HepG2 (cell line): Measurements from ENCODE around the gene STAT4. TPM values are rescaled to one million over a fixed set of nuclear protein-coding genes. Genes with fewer than 3 reads are reported as not detected.

ENCODE experiments used
- ATAC-seq: fragments of 200-7000 bp; cut with Tn5 transposase; 3 replicates; pipeline ENCODE4 v1.9.1; 2020; ENCODE audit warnings: mild to moderate bottlenecking, moderate library complexity
- BruUV-seq: library from RNA; stranded (reverse); fragments of 400-500 nt; replicated peaks from 2 replicates; lab custom pipeline; 2021; lab: Mats Ljungman, UMichigan
- CTCF ChIA-PET: fragments of 300-600 bp; formaldehyde crosslinking; extraction: SDS; loops from one replicate; lab custom pipeline; 2021; ENCODE audit warnings: low total read pairs, inconsistent platforms, low intra/inter-chr PET ratio; lab: Yijun Ruan, JAX
- POLR2A ChIA-PET: fragments of 350-600 bp; sonication (Branson Sonifier 250); formaldehyde crosslinking; loops from one replicate; lab custom pipeline; 2020; ENCODE audit warnings: antibody characterized with exemption, inconsistent platforms; lab: Yijun Ruan, JAX
- DNase-seq: peaks from one replicate; pipeline ENCODE4 v3.0.0-alpha.2; 2015; ENCODE audit warnings: low spot score
- FAIRE-seq: peaks from 3 replicates; lab custom pipeline; 2011; peaks lifted over from hg19 to GRCh38; lab: Jason Lieb, UNC
- H2AFZ ChIP-seq: one replicate; pipeline ENCODE4 v1.6.1; 2011; ENCODE audit warnings: low read length, inconsistent platforms
- H3K27ac ChIP-seq: fragments of 300-600 bp; 3 replicates; pipeline ENCODE4 v1.8.0; 2011; ENCODE audit warnings: mixed run types, mild to moderate bottlenecking, mixed read lengths, low read length, inconsistent platforms; ENCODE audit not compliant: insufficient read depth; ENCODE audit errors: extremely low read length
- H3K27me3 ChIP-seq, 2 experiments: fragments of 200-600 bp in 1 of 2; 2 replicates in 1 of 2; 3 replicates in 1 of 2; pipeline versions ENCODE4 v1.6.0 to v1.8.0; 2011; ENCODE audit warnings: low read length in 2 of 2, mild to moderate bottlenecking in 2 of 2, moderate library complexity in 2 of 2, inconsistent platforms in 1 of 2; ENCODE audit not compliant: insufficient read depth in 2 of 2, control insufficient read depth in 1 of 2
- H3K36me3 ChIP-seq, 2 experiments: fragments of 200-600 bp in 1 of 2; replicated peaks in 1 of 2; 2 replicates in 1 of 2; 3 replicates in 1 of 2; pipeline versions ENCODE4 v1.5.1 to v1.8.0; 2011; ENCODE audit warnings: low read length in 2 of 2, inconsistent platforms in 1 of 2; ENCODE audit not compliant: insufficient read depth in 2 of 2, control insufficient read depth in 1 of 2
- H3K4me1 ChIP-seq: 2 replicates; pipeline ENCODE4 v1.5.1; 2012; ENCODE audit warnings: low read length, inconsistent platforms; ENCODE audit not compliant: insufficient read depth
- H3K4me2 ChIP-seq: 2 replicates; pipeline ENCODE4 v1.6.0; 2011; ENCODE audit warnings: low read depth, low read length, inconsistent platforms
- H3K4me3 ChIP-seq, 3 experiments: fragments of 200-600 bp in 1 of 3; sonication (generic), shearing (Covaris generic) in 1 of 3; replicated peaks in 1 of 3; 2 replicates each; pipeline ENCODE4 v1.5.1; 2011 to 2016; ENCODE audit warnings: low read length in 3 of 3, inconsistent platforms in 2 of 3, low read depth in 2 of 3, mild to moderate bottlenecking in 2 of 3, control low read depth in 1 of 3, mixed read lengths in 1 of 3; ENCODE audit not compliant: insufficient read depth in 1 of 3
- H3K79me2 ChIP-seq: one replicate; pipeline ENCODE4 v1.6.1; 2011; ENCODE audit warnings: low read length, inconsistent platforms; ENCODE audit not compliant: insufficient read depth
- H3K9ac ChIP-seq: 2 replicates; pipeline ENCODE4 v1.6.0; 2011; ENCODE audit warnings: mild to moderate bottlenecking, low read depth, low read length, inconsistent platforms; ENCODE audit not compliant: insufficient read depth
- H3K9me3 ChIP-seq: 2 replicates; pipeline ENCODE4 v1.5.1; 2012; ENCODE audit warnings: mild to moderate bottlenecking, low read length
- H4K20me1 ChIP-seq: 2 replicates; pipeline ENCODE4 v1.6.0; 2011; ENCODE audit warnings: inconsistent platforms, mild to moderate bottlenecking, low read length, moderate library complexity; ENCODE audit not compliant: insufficient read depth
- CREBL2 ChIP-seq: sonication (generic); formaldehyde crosslinking; IDR thresholded peaks from 2 replicates; pipeline ENCODE4 v1.8.1; 2023; ENCODE audit warnings: missing genetic modification reagents, mild to moderate bottlenecking, borderline replicate concordance
- FIP1L1 ChIP-seq: fragments of 200-400 bp; formaldehyde crosslinking; IDR thresholded peaks from 2 replicates; pipeline ENCODE4 v1.6.1; 2018; ENCODE audit warnings: low read depth, mild to moderate bottlenecking, low read length, moderate library complexity, borderline replicate concordance; ENCODE audit not compliant: insufficient read depth
- FLYWCH1 ChIP-seq: sonication (generic); formaldehyde crosslinking; IDR thresholded peaks from 2 replicates; pipeline ENCODE4 v1.8.1; 2023; ENCODE audit warnings: mild to moderate bottlenecking, missing genetic modification reagents
- GTF2F1 ChIP-seq: fragments of 150-350 bp; IDR thresholded peaks from 2 replicates; pipeline ENCODE4 v1.6.1; 2014; ENCODE audit warnings: low read length
- LCORL ChIP-seq, 2 experiments: fragments of 450-650 bp in 1 of 2; sonication (generic) in 1 of 2; formaldehyde crosslinking in 1 of 2; IDR thresholded peaks; 2 replicates each; pipeline versions ENCODE4 v1.5.0 to v1.6.1; 2017 to 2020; ENCODE audit warnings: antibody characterized with exemption in 1 of 2, missing genetic modification reagents in 1 of 2
- MAX ChIP-seq: IDR thresholded peaks from 2 replicates; pipeline ENCODE4 v1.6.1; 2012; ENCODE audit warnings: inconsistent platforms
- NFYB ChIP-seq: sonication (generic); formaldehyde crosslinking; IDR thresholded peaks from 2 replicates; pipeline ENCODE4 v1.4.0; 2020; ENCODE audit warnings: missing genetic modification reagents
- THRA ChIP-seq: sonication (generic); formaldehyde crosslinking; IDR thresholded peaks from 2 replicates; pipeline ENCODE4 v1.4.0; 2020; ENCODE audit warnings: missing genetic modification reagents, borderline replicate concordance
- ZC3H13 ChIP-seq: sonication (generic); formaldehyde crosslinking; IDR thresholded peaks from 2 replicates; pipeline ENCODE4 v1.8.1; 2023; ENCODE audit warnings: mild to moderate bottlenecking, missing genetic modification reagents, moderate library complexity
- ZFX ChIP-seq: sonication (generic); formaldehyde crosslinking; IDR thresholded peaks from 2 replicates; pipeline ENCODE4 v1.4.0; 2020; ENCODE audit warnings: mild to moderate bottlenecking, low read depth, missing genetic modification reagents, moderate library complexity
- ZMYM2 ChIP-seq: sonication (generic); formaldehyde crosslinking; IDR thresholded peaks from 2 replicates; pipeline ENCODE4 v1.8.0; 2022; ENCODE audit warnings: mild to moderate bottlenecking, missing genetic modification reagents
- ZNF329 ChIP-seq: sonication (generic); formaldehyde crosslinking; IDR thresholded peaks from 2 replicates; pipeline ENCODE4 v1.9.0; 2021; ENCODE audit warnings: low read depth, mild to moderate bottlenecking, missing genetic modification reagents
- ZNF383 ChIP-seq: sonication (generic); formaldehyde crosslinking; IDR thresholded peaks from 2 replicates; pipeline ENCODE4 v1.4.0; 2020; ENCODE audit warnings: missing genetic modification reagents, mild to moderate bottlenecking, borderline replicate concordance
- ZNF468 ChIP-seq: sonication (generic); formaldehyde crosslinking; IDR thresholded peaks from 2 replicates; pipeline ENCODE4 v1.8.0; 2022; ENCODE audit warnings: mild to moderate bottlenecking, moderate library complexity, missing genetic modification reagents
- ZNF780A ChIP-seq: sonication (generic); formaldehyde crosslinking; IDR thresholded peaks from 2 replicates; pipeline ENCODE4 v1.8.0; 2022; ENCODE audit warnings: mild to moderate bottlenecking, missing genetic modification reagents, moderate library complexity
- ZSCAN21 ChIP-seq: sonication (generic); formaldehyde crosslinking; IDR thresholded peaks from 2 replicates; pipeline ENCODE4 v1.8.0; 2022; ENCODE audit warnings: mild to moderate bottlenecking, missing genetic modification reagents, moderate library complexity, borderline replicate concordance
- WGBS: methylation state at CpG from one replicate; pipeline ENCODE4 v1.1.6; 2017; ENCODE audit warnings: low lambda C conversion rate; 5-methylcytosine and 5-hydroxymethylcytosine counted together
- in situ Hi-C: cut with HindIII; loops from 2 replicates; pipeline ENCODE4 v1.10.0; 2017; ENCODE audit warnings: low pct_unique_long_range_greater_than_20kb; ENCODE audit not compliant: extremely low pct_ligation_motif_present
- intact Hi-C: fragments of 100-400 bp; cut with micrococcal nuclease; formaldehyde crosslinking; loops from one replicate; pipeline ENCODE4 v1.10.0; 2022; ENCODE audit not compliant: unreplicated experiment
- polyA plus RNA-seq, 8 experiments: library from polyadenylated mRNA; depleted of rRNA in 3 of 8; stranded (reverse) in 7 of 8; unstranded in 1 of 8; fragments of >200 nt; fragmentation: Illumina TruSeq in 4 of 8; extraction: Trizol in 4 of 8; gene quantifications; 2 replicates each; pipeline versions ENCODE4 v1.2.1 to v1.2.3, GENCODE V29; 2011 to 2016; ENCODE audit warnings: low read depth in 4 of 8, missing spikeins in 1 of 8, mixed read lengths in 1 of 8; ENCODE audit not compliant: insufficient read depth in 1 of 8
- total RNA-seq, 5 experiments: library from RNA; depleted of rRNA; stranded (reverse); fragments of >200 nt; fragmentation: Illumina TruSeq; extraction: Trizol; gene quantifications; 2 replicates each; pipeline ENCODE4 v1.2.3, GENCODE V29; 2016; ENCODE audit warnings: low read depth in 1 of 5

Gene STAT4
- total and polyA plus RNA-seq, 2 of the 13 experiments (the other 11 are each of a cell fraction or from before 2014, with no cell fraction given), result 0.37 TPM; not detected in 1

DNA sequence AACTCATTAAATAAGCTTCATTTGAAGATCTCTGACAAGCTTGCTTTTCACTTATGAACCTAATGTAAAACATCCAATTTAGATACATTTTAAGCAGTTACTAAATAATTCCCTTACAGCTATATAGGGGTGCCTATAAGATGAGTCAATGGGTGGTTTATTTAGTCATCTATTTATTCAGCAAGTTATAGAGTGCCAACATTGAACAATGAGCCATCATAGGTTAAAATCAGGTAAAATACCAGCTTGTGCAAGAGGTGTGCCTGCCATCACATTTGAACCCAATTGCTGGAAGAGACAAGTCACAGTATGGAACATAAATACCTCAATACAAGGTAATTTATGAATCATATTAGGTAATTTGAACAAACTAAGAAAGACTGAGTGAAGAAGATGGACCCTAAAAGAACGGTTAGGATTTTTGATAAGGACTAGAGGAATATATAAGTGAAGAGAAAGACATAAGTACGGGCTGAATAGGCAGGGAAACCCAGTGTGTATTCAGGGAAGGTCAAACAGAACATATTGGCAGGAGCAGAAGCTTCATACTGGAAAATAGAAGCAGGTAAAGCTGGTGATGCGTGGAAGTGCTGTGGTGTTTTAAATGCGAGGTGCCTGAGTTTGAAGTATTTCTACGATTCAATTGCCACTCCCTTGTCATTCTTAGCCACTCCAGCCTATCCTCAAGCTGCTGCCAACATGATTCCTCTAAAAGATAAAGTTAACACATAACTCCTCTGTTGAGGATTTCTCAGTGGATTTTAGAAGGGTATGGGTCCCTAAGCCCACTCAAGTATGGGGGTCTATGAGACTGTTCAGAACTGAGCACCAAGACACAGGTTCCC is 18.9 kb upstream of the STAT4 start:
- in situ Hi-C loops, result loop anchor here (10.0 kb wide), 1 partner anchor 355 kb away; no protein-coding TSS in a partner anchor

DNA sequence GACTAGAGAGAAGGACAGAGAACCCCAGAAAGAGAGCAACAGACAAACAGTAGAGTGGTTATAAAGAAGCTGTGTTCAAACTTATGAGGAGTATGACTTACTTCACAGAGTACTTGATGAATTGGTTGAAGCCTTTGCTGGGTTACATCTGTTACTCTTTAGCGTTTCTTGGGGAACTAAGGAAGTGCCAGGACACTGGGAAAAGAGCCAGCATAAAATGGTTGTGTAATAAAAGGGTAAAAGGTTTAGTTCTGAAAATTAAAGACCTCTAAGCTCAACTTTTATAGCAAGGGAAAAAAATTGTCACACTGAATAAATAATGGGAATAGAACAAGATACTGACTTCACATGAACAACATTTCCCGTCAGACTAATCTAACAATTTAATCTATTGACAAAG is 17.0 kb upstream of the STAT4 start:
- ATAC-seq (no peak), DNase-seq (no peak), FAIRE-seq (no peak)
- ChIA-PET POLR2A (no interaction called here), CTCF (no interaction called here)
- H3K36me3 ChIP-seq, result no peaks in the 10 kb centered on the region
- 36% methylated on average over 2 of the region's 2 CpGs for WGBS
- H3K9me3 ChIP-seq, result no peaks in the 10 kb centered on the region
- H2AFZ ChIP-seq, result no peak overlapping the region
- H3K4me3 ChIP-seq, result no peak overlapping the region
- H3K9ac ChIP-seq, result no peak overlapping the region
- no peaks in the 10 kb centered on the region for H4K20me1 ChIP-seq
- H3K4me2 ChIP-seq, result no peak overlapping the region
- peaks cover 16% of the 10 kb centered on the region for H3K4me1 ChIP-seq
- H3K27ac ChIP-seq, result no peak overlapping the region
- intact Hi-C loops, result loop anchor here (5.0 kb wide), 2 partner anchors 135 to 525 kb away; no protein-coding TSS in a partner anchor
- H3K27me3 ChIP-seq, result no peaks in the 10 kb centered on the region
- H3K79me2 ChIP-seq, result no peaks in the 10 kb centered on the region
- in situ Hi-C loops, result loop anchor here (10.0 kb wide), 1 partner anchor 357 kb away; no protein-coding TSS in a partner anchor
- BruUV-seq, result no TSS peak
- no peak for TF ChIP-seq ZNF383 (CRISPR knock-in tag)
- TF ChIP-seq ZSCAN21 (CRISPR knock-in tag), result no peak
- TF ChIP-seq CREBL2 (CRISPR knock-in tag), result no peak
- TF ChIP-seq LCORL (IDR thresholded peaks at IDR 0.05), result no peak
- no peak for TF ChIP-seq LCORL (CRISPR knock-in tag; IDR thresholded peaks at IDR 0.05)
- TF ChIP-seq FIP1L1, result no peak
- no peak for TF ChIP-seq THRA (CRISPR knock-in tag)
- no peak for TF ChIP-seq ZNF329
- TF ChIP-seq GTF2F1, result no peak
- no peak for TF ChIP-seq MAX
- TF ChIP-seq ZC3H13 (CRISPR knock-in tag), result no peak
- TF ChIP-seq ZMYM2 (CRISPR knock-in tag), result no peak
- TF ChIP-seq ZFX (CRISPR knock-in tag), result no peak
- TF ChIP-seq NFYB (CRISPR knock-in tag), result no peak
- TF ChIP-seq FLYWCH1, result no peak
- TF ChIP-seq ZNF468, result no peak

More for the DNA sequence above, 18.9 kb upstream of the STAT4 start:
- ATAC-seq (no peak), FAIRE-seq (no peak), DNase-seq (no peak)
- Histone ChIP-seq H3K36me3 (no peaks in the 10 kb centered on the region), H3K9ac (no peak overlapping the region), H3K4me2 (no peak overlapping the region), H3K27ac (no peak overlapping the region), H2AFZ (no peak overlapping the region), H4K20me1 (no peaks in the 10 kb centered on the region), H3K4me1 (peaks cover 16% of the 10 kb centered on the region), H3K4me3 (no peak overlapping the region), H3K79me2 (no peaks in the 10 kb centered on the region), H3K9me3 (no peaks in the 10 kb centered on the region), H3K27me3 (no peaks in the 10 kb centered on the region)
- CTCF ChIA-PET, result no interaction called here
- TF ChIP-seq ZNF780A (CRISPR knock-in tag) (no peak), ZNF329 (no peak)
- POLR2A ChIA-PET, result no interaction called here
- WGBS, result 49% methylated on average over 5 of the region's 5 CpGs
- intact Hi-C loops, result loop anchor here (5.0 kb wide), 2 partner anchors 133 to 523 kb away; no protein-coding TSS in a partner anchor
- no TSS peak for BruUV-seq
